NCI-H510A treated with DMSO at 0.1 percent for 48 hours (cell line): ENCODE data around the gene MECP2.

Experiments
- DNase-seq: peaks from one replicate; lab custom pipeline; 2025; lab: John Stamatoyannopoulos, UW

Gene MECP2

DNA sequence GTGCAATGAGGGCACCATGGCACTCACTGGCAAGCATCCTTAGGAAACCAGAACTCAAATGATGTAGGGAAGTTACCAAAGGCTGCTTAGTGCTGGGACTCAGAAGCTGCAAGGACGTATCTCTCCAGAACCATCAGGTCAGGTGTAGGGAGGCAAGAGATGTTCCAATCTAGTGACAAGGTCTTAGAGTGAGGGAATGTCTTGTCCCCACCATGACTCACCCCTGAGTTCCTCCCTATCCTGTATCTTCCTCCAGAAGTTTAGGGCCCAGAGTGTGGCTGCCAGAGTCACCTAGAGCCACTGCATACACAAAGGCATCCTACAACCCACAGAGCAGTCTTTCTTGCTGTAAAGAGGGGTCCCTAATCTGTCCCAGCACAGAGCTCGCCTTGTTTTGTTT lies 63.7 kb downstream of the MECP2 start:
- no peak for DNase-seq

DNA sequence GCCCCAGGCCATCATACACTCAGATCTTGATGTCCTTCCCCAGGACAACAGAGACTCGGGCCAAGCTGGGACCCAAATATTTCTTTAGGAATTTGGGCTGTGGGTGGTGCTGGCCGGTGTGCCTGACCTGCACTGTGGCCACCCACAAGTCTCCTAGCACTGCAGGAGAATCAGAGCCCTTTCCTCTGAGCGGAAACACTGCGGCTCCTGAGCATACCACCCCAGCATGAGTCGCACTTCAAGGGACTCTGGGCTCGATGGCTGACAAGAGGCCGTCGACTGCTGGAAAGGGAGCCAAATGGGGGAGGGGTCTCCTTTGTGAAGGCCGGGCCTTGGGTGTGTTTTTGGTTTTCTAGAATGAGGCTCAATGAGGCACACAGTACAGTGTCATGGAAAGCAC lies 64.9 kb downstream of the MECP2 start:
- DNase-seq: no peak

DNA sequence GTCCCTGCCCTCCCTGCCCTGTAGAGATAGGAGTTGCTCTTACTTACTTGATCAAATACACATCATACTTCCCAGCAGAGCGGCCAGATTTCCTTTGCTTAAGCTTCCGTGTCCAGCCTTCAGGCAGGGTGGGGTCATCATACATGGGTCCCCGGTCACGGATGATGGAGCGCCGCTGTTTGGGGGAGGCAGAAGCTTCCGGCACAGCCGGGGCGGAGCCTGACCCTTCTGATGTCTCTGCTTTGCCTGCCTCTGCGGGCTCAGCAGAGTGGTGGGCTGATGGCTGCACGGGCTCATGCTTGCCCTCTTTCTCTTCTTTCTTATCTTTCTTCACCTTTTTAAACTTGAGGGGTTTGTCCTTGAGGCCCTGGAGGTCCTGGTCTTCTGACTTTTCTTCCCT lies 65.4 kb downstream of the MECP2 start:
- no peak for DNase-seq

DNA sequence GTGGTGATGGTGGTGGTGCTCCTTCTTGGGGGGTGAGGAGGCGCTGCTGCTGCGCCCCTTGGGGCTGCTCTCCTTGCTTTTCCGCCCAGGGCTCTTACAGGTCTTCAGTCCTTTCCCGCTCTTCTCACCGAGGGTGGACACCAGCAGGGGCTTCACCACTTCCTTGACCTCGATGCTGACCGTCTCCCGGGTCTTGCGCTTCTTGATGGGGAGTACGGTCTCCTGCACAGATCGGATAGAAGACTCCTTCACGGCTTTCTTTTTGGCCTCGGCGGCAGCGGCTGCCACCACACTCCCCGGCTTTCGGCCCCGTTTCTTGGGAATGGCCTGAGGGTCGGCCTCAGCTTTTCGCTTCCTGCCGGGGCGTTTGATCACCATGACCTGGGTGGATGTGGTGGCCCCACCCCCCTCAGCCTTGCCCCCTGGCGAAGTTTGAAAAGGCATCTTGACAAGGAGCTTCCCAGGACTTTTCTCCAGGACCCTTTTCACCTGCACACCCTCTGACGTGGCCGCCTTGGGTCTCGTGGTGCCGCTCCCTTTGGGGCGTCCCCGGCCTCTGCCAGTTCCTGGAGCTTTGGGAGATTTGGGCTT lies 66.7 kb downstream of the MECP2 start:
- no peak for DNase-seq

DNA sequence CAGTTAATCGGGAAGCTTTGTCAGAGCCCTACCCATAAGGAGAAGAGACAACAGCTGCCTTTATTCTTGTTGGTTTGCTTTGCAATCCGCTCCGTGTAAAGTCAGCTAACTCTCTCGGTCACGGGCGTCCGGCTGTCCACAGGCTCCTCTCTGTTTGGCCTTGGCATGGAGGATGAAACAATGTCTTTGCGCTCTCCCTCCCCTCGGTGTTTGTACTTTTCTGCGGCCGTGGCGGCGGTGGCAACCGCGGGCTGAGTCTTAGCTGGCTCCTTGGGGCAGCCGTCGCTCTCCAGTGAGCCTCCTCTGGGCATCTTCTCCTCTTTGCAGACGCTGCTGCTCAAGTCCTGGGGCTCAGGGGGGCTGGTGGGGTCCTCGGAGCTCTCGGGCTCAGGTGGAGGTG lies 67.3 kb downstream of the MECP2 start:
- DNase-seq: no peak

DNA sequence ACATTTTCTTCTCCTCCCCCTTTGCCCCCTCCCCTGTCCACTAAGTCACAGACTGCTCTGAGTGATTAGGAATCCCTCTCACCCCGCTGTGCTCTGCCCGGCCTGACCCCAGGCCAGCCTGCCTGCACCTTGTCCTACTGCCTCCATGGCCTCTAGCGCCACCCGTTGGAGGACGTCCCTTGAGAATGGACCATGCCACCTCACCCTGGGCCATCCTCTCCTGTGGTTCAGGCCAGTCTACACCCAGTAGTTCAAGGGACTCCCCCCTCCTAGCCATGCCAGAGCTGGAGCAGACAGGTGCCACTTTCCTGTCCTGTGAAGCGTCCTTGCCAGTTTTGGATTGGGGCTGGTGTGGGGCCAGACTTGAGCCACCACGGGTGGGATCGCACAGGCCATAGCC lies 68.1 kb downstream of the MECP2 start:
- no peak for DNase-seq

DNA sequence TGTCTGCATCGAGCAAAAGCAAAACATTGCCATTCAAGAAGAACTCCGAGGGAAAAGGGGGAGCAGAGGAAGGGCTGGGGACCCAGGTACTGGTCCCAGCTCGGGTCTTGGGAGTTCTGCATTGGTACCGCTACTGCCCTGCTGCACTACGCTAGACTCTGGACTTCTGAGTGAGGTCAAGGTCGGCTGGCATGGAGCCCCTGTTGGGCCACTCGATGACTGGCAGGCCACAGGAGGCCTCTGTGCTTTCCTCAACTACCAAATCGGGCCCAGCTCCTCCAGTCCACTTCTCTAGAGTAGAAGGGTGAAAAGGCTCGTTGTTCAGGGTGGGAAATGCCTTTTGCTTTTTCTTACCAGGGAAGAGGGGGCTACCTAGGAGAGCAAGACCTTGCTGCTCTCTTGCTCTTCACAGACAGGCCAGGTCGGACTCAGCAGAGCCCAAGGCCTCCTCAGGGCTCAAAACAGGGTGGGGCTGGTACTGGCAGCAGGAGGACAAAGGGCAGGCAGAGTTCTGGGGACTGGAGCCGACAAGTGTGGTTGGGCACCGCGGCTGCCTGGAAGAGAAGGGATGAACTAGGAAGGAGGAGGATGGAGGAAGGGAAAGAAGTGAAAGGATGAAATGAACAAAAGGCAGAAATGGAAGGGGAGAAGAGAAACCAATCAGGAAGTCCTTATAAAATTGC lies 68.9 kb downstream of the MECP2 start:
- no peak for DNase-seq

DNA sequence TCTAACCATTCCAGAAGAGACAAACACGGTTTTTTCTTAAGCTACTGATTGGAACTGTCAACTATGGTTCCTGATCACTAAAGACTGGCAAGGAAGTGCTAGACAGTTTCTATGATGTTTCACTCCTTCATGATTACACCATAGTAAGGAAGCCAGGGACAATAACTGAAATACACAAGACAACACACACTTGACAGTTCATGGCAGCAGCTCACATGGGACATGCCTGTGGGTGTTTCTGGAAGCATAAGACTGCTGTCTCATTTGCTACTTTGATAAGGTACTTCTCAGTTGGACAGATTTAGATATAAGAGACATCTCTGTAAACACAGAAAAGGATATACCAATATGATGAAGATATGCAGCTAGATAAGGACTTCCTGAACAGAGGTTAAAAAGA lies 69.5 kb downstream of the MECP2 start:
- DNase-seq: no peak

DNA sequence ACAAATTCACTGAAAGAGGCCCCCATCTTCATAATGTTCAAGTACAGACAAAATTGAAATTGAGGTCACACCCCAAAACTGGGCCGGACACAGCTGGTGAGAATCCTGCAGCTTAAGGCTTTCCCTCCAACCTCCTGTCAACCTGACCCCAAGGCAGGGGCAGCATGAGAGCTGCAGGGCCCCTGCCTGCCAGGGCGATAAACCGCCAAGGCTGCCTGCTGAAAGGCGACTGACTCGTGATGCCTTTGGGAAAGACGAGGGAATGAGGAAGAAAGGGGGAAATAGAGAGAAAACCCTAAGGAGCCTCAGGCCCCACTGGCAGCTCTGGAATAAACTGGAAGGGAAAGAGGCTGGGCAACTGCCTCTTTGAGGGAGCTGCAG lies 70.5 kb downstream of the MECP2 start:
- DNase-seq: no peak

DNA sequence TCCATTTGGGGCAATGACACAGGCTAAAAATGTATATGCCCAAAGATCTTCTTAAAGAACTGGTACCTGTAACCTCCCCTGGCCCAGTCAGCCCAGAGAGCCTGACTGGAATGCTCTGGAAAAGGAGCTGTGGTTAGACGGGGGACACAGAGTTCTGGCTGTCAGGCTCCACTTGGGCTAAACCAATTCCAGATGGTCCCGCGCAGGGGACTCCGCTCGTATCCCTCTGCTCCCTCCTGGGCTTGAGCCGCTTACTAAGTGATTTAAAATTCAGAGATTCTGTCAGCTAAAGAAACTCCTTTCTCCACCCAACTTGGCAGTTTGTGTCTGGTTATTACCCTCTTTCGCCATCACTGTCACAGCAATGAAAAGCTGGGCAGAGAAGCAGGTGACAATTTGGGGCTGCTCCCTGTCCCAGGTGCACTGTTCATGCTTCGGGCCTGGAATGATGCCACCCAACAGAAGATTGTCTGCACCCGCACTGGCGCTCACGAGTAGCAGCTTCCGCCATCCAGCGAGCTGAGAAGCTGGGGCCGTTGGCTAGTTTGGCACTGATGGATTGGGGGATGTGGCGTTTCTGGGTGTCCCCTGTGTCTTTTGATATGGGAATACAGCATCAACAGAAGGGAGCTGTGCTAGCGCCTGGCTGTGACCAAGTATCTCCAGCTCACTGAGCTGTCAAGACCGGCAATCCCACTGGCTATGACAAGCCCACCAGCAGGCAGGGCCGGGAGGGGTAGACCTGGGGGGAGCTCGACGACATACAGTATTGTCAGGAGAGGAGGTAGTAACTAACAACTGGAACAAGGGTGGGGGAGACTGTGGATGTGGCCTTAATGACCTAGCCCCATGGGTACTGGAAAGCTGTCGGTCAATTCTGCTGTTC lies 71.1 kb downstream of the MECP2 start:
- DNase-seq: no peak

DNA sequence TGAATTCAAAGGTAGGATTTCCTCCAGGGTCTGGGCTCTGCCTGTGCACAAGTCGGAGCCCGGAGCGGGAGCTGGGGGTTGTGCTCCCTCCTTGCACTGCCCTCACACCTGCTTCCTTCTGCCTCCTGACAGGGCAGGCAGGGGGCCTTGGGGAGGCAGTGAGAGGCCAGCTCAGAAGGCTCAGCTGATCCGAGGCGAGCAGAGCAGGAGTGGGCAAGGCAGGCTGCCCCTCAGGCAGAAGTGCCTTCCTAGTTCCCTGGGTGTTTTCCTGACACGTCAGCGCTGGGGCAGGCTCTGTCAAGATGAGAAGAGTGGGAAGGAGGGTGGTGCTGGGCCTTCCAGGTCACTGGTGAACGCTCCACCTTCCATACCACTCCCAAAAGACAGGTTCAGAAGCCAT lies 72.3 kb downstream of the MECP2 start:
- no peak for DNase-seq

DNA sequence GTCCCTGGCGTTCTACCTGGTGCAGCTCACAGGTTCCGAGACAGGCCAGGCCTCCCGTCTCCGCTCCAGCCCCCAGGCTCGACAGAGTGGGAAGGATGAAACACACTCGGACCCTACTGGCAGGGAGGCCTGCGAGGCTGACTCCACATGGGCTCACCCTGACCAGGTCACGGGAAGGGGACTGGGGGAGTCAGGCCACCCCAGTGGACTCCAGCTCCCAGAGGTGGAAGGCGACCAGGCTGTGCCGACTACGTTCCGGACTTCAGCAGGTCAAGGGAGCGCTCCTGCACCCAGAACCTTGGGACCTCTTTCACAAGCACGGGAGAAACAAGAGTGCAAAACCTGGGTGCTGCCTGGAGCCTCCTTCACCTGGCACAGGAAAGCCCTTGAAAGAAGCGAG lies 73.2 kb downstream of the MECP2 start:
- DNase-seq: no peak

DNA sequence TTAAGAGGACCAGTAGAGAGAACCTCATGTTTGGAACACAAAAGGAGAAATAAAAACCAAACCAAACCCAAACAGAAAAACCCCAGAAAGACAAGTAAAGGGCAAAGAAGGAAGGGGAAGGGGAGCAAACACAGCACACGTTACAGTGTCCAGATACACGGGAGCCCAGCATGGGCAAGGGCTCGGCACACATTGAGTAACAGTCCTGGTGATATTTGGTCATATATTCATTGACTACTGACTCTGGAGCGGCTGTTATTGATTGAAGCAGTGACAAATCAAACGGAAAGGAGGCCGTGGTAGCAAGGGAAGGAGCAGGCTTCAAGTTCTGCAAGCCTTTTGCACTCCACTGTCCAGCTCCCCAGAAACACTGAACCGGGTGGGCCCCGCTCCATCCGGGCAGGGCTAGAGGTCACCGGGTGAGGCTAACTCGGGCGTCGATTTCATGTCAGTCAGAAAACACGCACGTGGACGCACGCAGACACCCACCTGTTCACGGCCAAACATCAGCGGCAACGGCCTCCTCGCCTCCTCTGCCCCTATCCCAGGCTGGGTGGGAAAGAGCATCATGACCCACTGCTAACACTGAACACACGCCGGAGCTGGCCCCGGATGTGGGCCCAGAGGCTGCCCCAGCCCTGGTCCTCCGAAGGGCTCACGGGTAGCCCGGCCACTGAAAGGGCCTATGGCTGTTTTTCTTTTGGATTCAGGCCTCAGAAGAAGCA lies 74.1 kb downstream of the MECP2 start:
- no peak for DNase-seq

DNA sequence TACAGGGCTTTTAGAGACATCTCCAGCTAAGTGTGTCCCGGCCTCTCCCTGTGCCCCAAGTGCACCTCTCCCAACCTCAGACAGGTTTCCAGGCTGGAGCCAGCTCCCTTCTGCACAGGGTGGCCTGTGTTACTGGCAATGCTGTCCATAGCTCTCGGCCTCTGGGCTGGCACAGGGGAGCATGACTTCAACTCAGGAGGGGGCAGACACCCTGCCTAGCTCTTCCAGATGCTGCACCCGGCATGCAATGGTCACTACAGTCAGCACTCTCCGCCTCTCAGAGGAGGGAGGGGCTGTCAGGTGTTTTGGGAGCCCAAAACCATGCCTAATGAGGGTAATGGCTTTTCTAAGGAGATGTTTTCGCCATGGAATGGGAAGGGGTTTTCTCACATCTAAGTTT lies 75.4 kb downstream of the MECP2 start:
- DNase-seq: no peak

DNA sequence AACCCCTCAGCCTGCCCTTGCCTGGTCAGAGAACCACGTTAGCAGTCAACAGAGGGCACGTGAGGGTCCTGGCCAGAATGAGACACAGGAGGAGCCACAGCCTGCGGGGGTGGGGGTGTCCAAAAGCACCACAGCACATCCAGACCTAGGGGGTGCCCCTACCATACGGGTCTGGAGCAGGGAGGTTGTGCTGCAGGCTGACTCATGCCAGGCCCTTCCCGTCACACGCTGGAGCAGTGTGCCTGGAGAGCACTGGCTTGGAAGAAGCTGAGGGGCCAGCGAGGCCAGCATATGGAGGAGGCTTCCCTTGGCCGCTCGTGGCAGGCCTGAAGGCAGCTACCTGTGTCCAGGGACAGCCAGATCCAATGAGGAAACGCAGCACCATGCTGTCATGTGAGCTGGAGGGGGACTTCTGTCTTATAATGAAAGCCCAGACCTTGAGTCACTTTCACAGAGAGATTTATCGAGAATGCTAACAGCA lies 76.3 kb downstream of the MECP2 start:
- DNase-seq: no peak

DNA sequence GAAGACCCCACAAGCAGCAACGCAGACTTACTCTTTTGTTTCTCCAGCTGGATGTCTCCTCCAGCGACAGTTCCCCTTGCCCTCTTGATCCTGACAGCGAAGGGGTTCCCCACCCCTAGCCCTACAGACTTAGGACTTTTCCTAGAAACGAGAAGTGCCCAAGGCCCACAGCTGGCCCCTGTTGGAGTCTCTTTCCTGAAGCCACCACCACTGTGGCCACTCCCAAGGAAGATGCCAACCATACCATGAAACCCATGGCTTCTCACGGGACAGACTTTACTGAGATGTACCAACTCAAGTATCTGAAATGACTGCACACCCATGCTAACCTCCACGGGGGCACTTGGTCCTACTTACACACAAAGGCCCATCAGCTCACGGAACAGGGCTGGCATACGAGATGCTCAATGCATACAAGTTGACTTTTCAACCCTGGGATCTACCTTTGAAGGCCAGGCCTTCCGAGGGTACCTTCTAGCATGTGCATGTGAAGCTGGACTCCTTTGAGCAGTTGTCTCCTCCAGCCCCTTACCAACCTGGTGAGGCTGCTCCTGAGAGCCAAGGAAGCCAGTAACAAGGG lies 76.9 kb downstream of the MECP2 start:
- DNase-seq: peak; percentile 4

DNA sequence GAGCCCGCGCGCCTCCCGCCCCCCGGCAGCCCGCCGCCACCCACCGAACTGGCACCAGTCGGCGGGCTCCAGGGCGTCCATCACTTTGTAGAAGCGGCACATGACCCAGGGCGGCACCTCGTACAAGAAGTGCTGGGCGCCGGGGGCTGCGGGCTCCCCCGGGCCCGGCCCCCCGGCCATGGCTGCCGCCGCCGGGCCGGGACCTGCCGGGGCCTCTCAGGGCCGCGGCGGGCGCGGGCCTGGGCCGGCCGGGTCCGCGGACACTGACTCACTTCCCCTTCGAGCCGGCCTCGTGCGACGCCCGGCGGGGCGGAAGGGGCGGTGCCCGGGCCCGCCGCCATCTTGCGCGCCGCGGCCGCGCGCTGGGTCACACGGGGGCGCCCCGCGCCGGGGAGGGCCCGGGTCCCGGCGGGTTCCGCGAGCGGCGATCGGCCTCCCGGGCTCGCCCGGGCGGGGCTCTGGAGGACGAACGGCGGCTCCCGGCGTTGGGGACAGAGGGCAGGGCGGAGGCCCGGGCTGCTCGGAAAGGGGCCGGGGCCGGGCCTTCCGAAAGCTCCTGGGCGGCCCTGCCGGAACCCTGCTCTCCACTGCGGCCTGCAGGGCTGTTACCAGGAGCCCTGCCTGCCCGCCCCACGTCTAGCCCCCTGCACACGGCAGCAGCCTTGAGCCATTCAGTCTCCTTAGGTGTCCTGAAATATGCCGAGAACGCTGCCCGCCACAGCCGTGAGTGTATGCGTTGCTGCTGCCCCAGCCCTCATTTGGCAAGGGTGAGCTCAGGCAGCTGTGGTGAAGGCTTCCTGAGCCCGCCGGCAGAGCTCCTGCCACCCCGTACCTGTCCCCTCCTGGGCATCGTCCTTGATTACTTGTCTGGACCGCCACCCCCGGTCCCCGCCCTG lies 77.6 kb downstream of the MECP2 start, which contains the start of gene IRAK1:
TSS of gene IRAK1 (minus strand) at position 270 of the 896 bp plus-strand sequence. CDS start at position 180, 90 bp downstream.
- peak; percentile 19 for DNase-seq

DNA sequence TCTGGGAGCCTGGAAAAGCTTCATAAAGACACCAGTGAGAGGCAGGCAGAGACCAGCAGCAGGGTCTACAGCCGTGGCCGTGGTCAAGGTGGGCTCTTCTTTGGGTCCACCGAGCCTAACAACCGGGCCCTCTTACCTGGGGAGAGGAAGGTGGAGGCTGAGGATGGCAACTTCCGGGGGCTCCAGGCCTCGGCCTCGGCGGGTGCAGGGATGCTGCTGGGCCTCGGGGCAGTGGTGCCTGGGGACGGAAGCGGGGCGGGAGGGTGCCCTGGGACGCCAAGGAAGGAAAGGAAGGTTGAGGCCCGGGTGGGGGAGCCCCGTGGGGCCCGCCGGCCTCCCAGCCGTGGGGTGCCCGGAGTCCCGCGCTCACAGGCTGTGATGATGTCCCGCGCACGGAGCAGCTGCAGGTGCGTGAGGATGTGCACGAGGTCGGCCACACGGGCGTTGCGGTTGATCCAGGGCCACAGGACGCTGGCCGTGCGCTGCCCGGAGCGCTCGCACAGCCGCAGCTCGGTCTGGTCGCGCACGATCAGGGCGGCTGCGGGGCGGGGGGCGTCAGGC lies 78.4 kb downstream of the MECP2 start:
- DNase-seq: no peak

DNA sequence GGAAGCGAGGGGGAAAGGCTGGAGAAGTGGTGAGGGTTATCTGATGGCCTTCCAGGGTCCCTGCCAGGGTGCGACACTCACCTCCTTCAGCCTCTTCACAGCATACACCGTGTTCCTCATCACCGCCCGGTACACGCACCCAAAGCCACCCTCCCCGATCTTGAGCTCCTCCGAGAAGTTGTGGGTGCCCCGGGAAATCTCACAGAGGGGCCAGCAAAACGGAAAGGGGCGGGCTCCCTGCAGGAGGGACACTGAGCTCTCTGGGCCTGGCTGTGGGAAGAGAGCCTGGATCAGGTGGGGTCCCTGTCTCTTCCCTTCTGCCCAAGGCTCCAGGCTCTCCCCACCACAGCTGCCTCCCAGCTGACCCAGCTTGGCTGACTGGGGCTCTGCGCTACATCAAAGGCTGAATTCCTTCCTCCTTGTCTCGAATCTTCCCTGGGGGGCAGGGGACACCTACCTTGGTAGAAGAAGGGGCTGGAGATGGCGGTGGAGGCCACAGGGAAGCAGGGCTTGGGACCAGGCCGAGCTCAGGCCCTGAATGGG lies 78.9 kb downstream of the MECP2 start:
- DNase-seq: no peak
